Tibial nerve (tissue), 4 donors: ENCODE results near the gene F5. TPM values are rescaled to one million over a fixed set of nuclear protein-coding genes. Genes with fewer than 3 reads are reported as not detected.

Experiments used
- DNase-seq, 2 donors: peaks; one replicate each; pipeline ENCODE4 v3.0.0-alpha.2; 2019; ENCODE audit warnings: low spot score in 2 of 2
- H3K27ac ChIP-seq, 4 donors: fragments of 200-600 bp; sonication (generic) in 3 of 4; one replicate each; pipeline ENCODE4 v1.5.1; 2017 to 2019; ENCODE audit warnings: mild to moderate bottlenecking in 1 of 4
- H3K27me3 ChIP-seq, 2 donors: fragments of 200-600 bp; sonication (generic) in 1 of 2; one replicate each; pipeline versions ENCODE4 v1.5.1 to v1.6.0; 2017 to 2019
- H3K36me3 ChIP-seq, 3 donors: fragments of 200-600 bp; sonication (generic); one replicate each; pipeline ENCODE4 v1.5.1; 2018 to 2019
- H3K4me1 ChIP-seq, 4 donors: fragments of 200-600 bp; sonication (generic) in 3 of 4; one replicate each; pipeline ENCODE4 v1.5.1; 2017 to 2019
- H3K4me3 ChIP-seq, 4 donors: fragments of 200-600 bp; sonication (generic) in 3 of 4; one replicate each; pipeline ENCODE4 v1.5.1; 2017 to 2019; ENCODE audit warnings: mild to moderate bottlenecking in 1 of 4, moderate library complexity in 1 of 4
- H3K9me3 ChIP-seq, 4 donors: fragments of 200-600 bp; sonication (generic) in 3 of 4; one replicate each; pipeline ENCODE4 v1.5.1; 2017 to 2019
- CTCF ChIP-seq, 5 experiments: fragments of 200-600 bp in 3 of 5; fragments of 450-650 bp in 2 of 5; sonication (generic) in 3 of 5; IDR thresholded peaks; one replicate each; pipeline ENCODE4 v1.5.1; 2016 to 2019; ENCODE audit warnings: antibody characterized with exemption in 5 of 5, mild to moderate bottlenecking in 3 of 5, moderate library complexity in 2 of 5
- EP300 ChIP-seq, 2 donors: sonication (generic); formaldehyde crosslinking; IDR thresholded peaks; one replicate each; pipeline ENCODE4 v1.6.1; 2017; ENCODE audit warnings: antibody characterized with exemption in 2 of 2, mild to moderate bottlenecking in 1 of 2
- POLR2A ChIP-seq, 2 donors: fragments of 450-650 bp; IDR thresholded peaks; one replicate each; pipeline ENCODE4 v1.6.1; 2017; ENCODE audit warnings: antibody characterized with exemption in 2 of 2, mild to moderate bottlenecking in 2 of 2, moderate library complexity in 2 of 2
- WGBS, 2 donors: methylation state at CpG; one replicate each; pipeline ENCODE4 v1.1.5; 2018; 5-methylcytosine and 5-hydroxymethylcytosine counted together
- total RNA-seq, 4 donors: library from RNA; depleted of rRNA; stranded (reverse); fragments of >200 nt; gene quantifications; one replicate each; pipeline ENCODE4 v1.1.0, GENCODE V29; 2016

F5 gene
- total RNA-seq, 4 donors from 2014 or later = 0.42 to 0.98 (median 0.60) TPM; not detected in 1

- WGBS, 2 donors = 70 to 72% methylated on average over 3 of the region's 3 CpGs
- Histone ChIP-seq H3K27ac (no peak overlapping the region), H3K4me3 (no peak overlapping the region), H3K27me3 (no peaks in the 10 kb centered on the region), H3K4me1 (no peaks in the 10 kb centered on the region), H3K9me3 (no peaks in the 10 kb centered on the region), H3K36me3 (no peaks in the 10 kb centered on the region)
- TF ChIP-seq CTCF (IDR thresholded peaks at IDR 0.05) (no peak), POLR2A (IDR thresholded peaks at IDR 0.05) (no peak), EP300 (IDR thresholded peaks at IDR 0.05) (no peak)
- DNase-seq = no peak
These were observed 59.3 kb downstream of the F5 start for GRCh38 chr1:169527001-169527400.

GRCh38 chr1:169526120-169526832 is 60.0 kb downstream of the F5 start:
- H3K4me3 ChIP-seq = no peak overlapping the region
- TF ChIP-seq POLR2A (IDR thresholded peaks at IDR 0.05) (no peak), EP300 (IDR thresholded peaks at IDR 0.05) (no peak), CTCF (IDR thresholded peaks at IDR 0.05) (no peak)
- no peaks in the 10 kb centered on the region for H3K9me3 ChIP-seq
- 83 to 86% methylated on average over 1 of the region's 1 CpG for WGBS, 2 donors
- H3K27ac ChIP-seq = no peak overlapping the region
- no peaks in the 10 kb centered on the region for H3K4me1 ChIP-seq
- H3K27me3 ChIP-seq = no peaks in the 10 kb centered on the region
- H3K36me3 ChIP-seq = no peaks in the 10 kb centered on the region
- no peak for DNase-seq

- H3K36me3 ChIP-seq = no peaks in the 10 kb centered on the region
- no peak for DNase-seq
- H3K9me3 ChIP-seq = no peaks in the 10 kb centered on the region
- H3K4me1 ChIP-seq = no peaks in the 10 kb centered on the region
- H3K27me3 ChIP-seq = no peaks in the 10 kb centered on the region
- no peak overlapping the region for H3K27ac ChIP-seq
- 86 to 88% methylated on average over 1 of the region's 1 CpG for WGBS, 2 donors
- TF ChIP-seq CTCF (IDR thresholded peaks at IDR 0.05) (no peak), EP300 (IDR thresholded peaks at IDR 0.05) (no peak), POLR2A (IDR thresholded peaks at IDR 0.05) (no peak)
- no peak overlapping the region for H3K4me3 ChIP-seq
These were observed 60.9 kb downstream of the F5 start for GRCh38 chr1:169525391-169525790.

- no peak for DNase-seq
- Histone ChIP-seq H3K4me1 (no peaks in the 10 kb centered on the region), H3K36me3 (no peaks in the 10 kb centered on the region), H3K27me3 (no peaks in the 10 kb centered on the region), H3K9me3 (no peaks in the 10 kb centered on the region), H3K27ac (no peak overlapping the region), H3K4me3 (no peak overlapping the region)
- TF ChIP-seq POLR2A (IDR thresholded peaks at IDR 0.05) = no peak
These were observed 62.4 kb downstream of the F5 start for GRCh38 chr1:169523904-169524303.

GRCh38 chr1:169521226-169521625 is 65.1 kb downstream of the F5 start:
- Histone ChIP-seq H3K27ac (no peak overlapping the region), H3K4me3 (no peak overlapping the region), H3K27me3 (no peaks in the 10 kb centered on the region), H3K4me1 (no peaks in the 10 kb centered on the region), H3K9me3 (no peaks in the 10 kb centered on the region), H3K36me3 (no peaks in the 10 kb centered on the region)
- TF ChIP-seq EP300 (IDR thresholded peaks at IDR 0.05) = no peak
- TF ChIP-seq POLR2A (IDR thresholded peaks at IDR 0.05) = no peak
- no peak for TF ChIP-seq CTCF (IDR thresholded peaks at IDR 0.05)
- WGBS, 2 donors = 98 to 100% methylated on average over 1 of the region's 1 CpG
- no peak for DNase-seq
